Heart left ventricle (tissue), 16 donors: ENCODE measurements around the gene HHATL. TPM values are rescaled to one million over a fixed set of nuclear protein-coding genes. Genes with fewer than 3 reads are reported as not detected.
A peak's percentile ranks its signal among the peaks of the same experiment; 100 is the strongest.

ENCODE experiments used
- ATAC-seq, 4 donors: fragments of 200-7000 bp; cut with Tn5 transposase; one replicate each; pipeline ENCODE4 v1.9.1; 2020 to 2022; ENCODE audit warnings: moderate library complexity in 4 of 4, mild to moderate bottlenecking in 3 of 4, moderate number of reproducible peaks in 1 of 4
- DNase-seq, 5 donors: peaks; one replicate each; pipeline ENCODE4 v3.0.0-alpha.2; 2020
- H3K27ac ChIP-seq, 12 donors: fragments of 200-600 bp; sonication (generic) in 4 of 12; one replicate each; pipeline versions ENCODE4 v1.5.0 to v1.8.0; 2016 to 2022; ENCODE audit warnings: mild to moderate bottlenecking in 2 of 12
- H3K27me3 ChIP-seq, 9 donors: fragments of 200-600 bp; sonication (generic) in 2 of 9; one replicate each; pipeline versions ENCODE4 v1.5.1 to v1.8.0; 2016 to 2022; ENCODE audit warnings: mild to moderate bottlenecking in 3 of 9
- H3K36me3 ChIP-seq, 9 donors: fragments of 200-600 bp; sonication (generic) in 2 of 9; one replicate each; pipeline versions ENCODE4 v1.5.0 to v1.8.0; 2018 to 2022; ENCODE audit warnings: mild to moderate bottlenecking in 2 of 9
- H3K4me1 ChIP-seq, 12 donors: fragments of 200-600 bp; sonication (generic) in 4 of 12; one replicate each; pipeline versions ENCODE4 v1.5.0 to v1.8.0; 2016 to 2022; ENCODE audit warnings: mild to moderate bottlenecking in 3 of 12
- H3K4me3 ChIP-seq, 12 donors: fragments of 200-600 bp; sonication (generic) in 4 of 12; one replicate each; pipeline versions ENCODE4 v1.5.0 to v1.8.0; 2017 to 2022; ENCODE audit warnings: mild to moderate bottlenecking in 9 of 12, moderate library complexity in 4 of 12
- H3K9me3 ChIP-seq, 12 donors: fragments of 200-600 bp; sonication (generic) in 4 of 12; one replicate each; pipeline versions ENCODE4 v1.5.0 to v1.8.0; 2016 to 2022; ENCODE audit warnings: mild to moderate bottlenecking in 1 of 12
- POLR2A ChIP-seq, 2 donors: fragments of 450-650 bp; IDR thresholded peaks; one replicate each; pipeline ENCODE4 v1.6.1; 2017; ENCODE audit warnings: antibody characterized with exemption in 2 of 2, mild to moderate bottlenecking in 2 of 2, moderate library complexity in 2 of 2
- WGBS, 4 donors: extraction: QIAGEN DNeasy Blood & Tissue Kit in 2 of 4; methylation state at CpG; one replicate each; pipeline versions ENCODE4 v1.1.5 to v1.1.7; 2013 to 2018; 5-methylcytosine and 5-hydroxymethylcytosine counted together
- intact Hi-C, 10 donors: fragments of 100-400 bp; cut with DNase I; formaldehyde crosslinking; loops; one replicate each; pipeline versions ENCODE4 v1.11.1 to v1.14.2; 2022
- polyA plus RNA-seq, 2 donors: library from polyadenylated mRNA; stranded (reverse); fragments of 200-250 nt; gene quantifications; one replicate each; pipeline ENCODE4 v1.2.3, GENCODE V29; 2013
- total RNA-seq, 9 donors: library from RNA; depleted of rRNA in 2 of 9; stranded (reverse); fragments of >200 nt in 2 of 9; fragmentation: NEBNext Ultra II Directional in 3 of 9; extraction: Animal tissue kit (Norgen Biotek cat#: 25700) in 3 of 9; gene quantifications; one replicate each; pipeline versions ENCODE4 v1.1.0 to v1.2.4, GENCODE V29; 2016 to 2023
- TF ChIP-seq, protein P1 (sequence below), 12 donors: fragments of 200-600 bp; sonication (generic) in 4 of 12; IDR thresholded peaks; one replicate each; pipeline versions ENCODE4 v1.5.0 to v1.8.0; 2018 to 2022; ENCODE audit warnings: antibody characterized with exemption in 12 of 12, mild to moderate bottlenecking in 5 of 12
- donor health status: ischemic (EF 13 %, LVEDD 7.1; RV severe dilation, severe dysfunction).
- donor health status: healthy with polysubstance abuse.
- donor health status: DM: no; HTN: yes; CAD: no.
- donor health status: DM: no; HTN: no; CAD: no.
- donor health status: ischemic (EF 25% LVEDD 6.9; RV normal size, moderate dysfunction).
- donor health status: ischemic (EF 25% LVEDD 5.7; RV mildly dilated, moderate dysfunction).
- donor health status: healthy.
- donor health status: DM: yes; HTN: yes; CAD: no.
- donor health status: ischemic (EF 35%, LVEDD 5.7; RV mildly dilated, moderate dysfunction).
- donor health status: nonischemic (EF 11% LVEDD 7.7; RV severe dilation, severe dysfunction).
- donor health status: DM: yes; HTN: yes; CAD: no.
- donor health status: PGD.
- donor health status: ischemic (EF 29% LVEDD 5.4; RV normal size, mild dysfunction).
- donor health status: nonischemic (EF 23%, LVEDD 6.1; RV moderate dilation, normal function).

Gene HHATL
- total and polyA plus RNA-seq, 11 donors = 188 to 1,023 (median 538) TPM

DNA sequence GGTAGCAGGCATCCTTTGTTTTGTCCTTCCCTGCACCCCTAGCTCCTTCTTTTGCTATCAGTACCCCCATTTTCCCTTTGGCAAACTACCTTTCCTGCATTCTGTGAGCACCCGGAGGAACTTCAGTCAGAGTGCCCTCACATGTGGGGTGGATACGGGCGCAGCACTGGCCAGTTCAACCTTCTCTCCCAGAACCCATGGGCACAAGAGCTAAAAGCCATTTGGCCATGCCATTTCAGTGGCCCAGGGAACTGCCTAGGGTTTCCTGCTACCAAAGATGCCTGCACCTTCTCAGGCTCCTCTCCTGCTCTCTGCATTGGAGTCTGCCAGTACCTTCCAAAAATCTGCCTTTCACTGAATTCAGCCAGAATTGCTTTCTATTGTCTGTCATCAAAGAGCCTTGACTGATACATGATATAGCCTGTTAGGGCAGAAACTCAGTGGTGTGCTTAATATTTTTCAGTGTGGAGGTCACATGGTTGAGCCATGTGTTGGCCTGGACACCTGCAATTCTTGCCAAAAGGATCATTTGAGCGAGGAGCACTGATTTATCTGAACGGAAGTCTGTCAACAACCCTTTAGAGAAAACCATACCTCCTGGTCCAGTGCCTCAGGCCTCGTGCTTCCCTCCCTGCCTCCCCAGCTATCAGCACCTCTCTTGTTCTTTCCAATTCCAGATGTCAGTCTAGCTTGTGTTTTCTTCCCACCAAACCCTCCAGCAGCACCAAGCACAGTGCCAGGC lies 27.0 kb upstream of the HHATL start:
- peak; percentile 25 to 89 (median 63) for ATAC-seq

DNA sequence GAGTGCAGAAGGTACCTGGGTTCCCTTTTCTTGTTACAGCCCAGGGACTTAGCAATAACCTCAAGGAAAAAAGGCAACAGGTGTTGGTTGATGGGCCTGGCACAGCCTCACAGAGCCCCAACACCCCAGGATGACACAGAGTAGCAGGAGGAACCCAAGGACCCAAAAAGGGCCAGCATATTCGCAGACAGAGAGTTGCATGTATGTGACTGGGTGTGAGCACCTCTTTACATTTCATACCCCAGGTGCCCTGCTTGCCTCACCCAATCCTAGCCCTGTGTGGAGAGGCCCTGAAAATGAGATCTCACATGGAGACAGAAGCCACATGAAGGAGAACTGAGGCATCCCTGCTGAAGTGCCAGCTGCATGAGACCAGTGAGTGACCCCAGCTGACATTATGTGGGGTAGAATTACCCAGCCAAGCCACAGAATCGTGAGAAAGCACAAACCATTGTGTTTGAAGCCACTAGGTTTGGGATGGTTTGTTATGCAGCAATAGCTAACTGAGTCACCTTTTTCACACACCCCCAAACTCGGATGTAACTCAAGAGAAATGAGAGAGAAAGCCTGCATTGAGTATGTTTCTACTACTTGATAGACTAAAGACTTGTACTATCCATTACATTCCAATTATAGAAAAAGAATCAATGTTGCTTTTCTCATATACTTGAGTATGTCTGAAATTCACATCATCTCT lies 26.2 kb upstream of the HHATL start:
- Histone ChIP-seq H3K27ac (peak overlapping the region in 11 of 12 donors; percentile 13 to 89 (median 75)), H3K9me3 (peaks cover 0 to 6% (median 0%) of the 10 kb centered on the region in 12 donors), H3K27me3 (no peaks in the 10 kb centered on the region), H3K36me3 (no peaks in the 10 kb centered on the region), H3K4me1 (peaks cover 0 to 30% (median 10%) of the 10 kb centered on the region in 12 donors), H3K4me3 (no peak overlapping the region)
- no peak for ATAC-seq
- TF ChIP-seq, protein P1, sequence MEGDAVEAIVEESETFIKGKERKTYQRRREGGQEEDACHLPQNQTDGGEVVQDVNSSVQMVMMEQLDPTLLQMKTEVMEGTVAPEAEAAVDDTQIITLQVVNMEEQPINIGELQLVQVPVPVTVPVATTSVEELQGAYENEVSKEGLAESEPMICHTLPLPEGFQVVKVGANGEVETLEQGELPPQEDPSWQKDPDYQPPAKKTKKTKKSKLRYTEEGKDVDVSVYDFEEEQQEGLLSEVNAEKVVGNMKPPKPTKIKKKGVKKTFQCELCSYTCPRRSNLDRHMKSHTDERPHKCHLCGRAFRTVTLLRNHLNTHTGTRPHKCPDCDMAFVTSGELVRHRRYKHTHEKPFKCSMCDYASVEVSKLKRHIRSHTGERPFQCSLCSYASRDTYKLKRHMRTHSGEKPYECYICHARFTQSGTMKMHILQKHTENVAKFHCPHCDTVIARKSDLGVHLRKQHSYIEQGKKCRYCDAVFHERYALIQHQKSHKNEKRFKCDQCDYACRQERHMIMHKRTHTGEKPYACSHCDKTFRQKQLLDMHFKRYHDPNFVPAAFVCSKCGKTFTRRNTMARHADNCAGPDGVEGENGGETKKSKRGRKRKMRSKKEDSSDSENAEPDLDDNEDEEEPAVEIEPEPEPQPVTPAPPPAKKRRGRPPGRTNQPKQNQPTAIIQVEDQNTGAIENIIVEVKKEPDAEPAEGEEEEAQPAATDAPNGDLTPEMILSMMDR (IDR thresholded peaks at IDR 0.05) = no peak
- TF ChIP-seq POLR2A (IDR thresholded peaks at IDR 0.05) = no peak
- DNase-seq = no peak
- intact Hi-C loops = no loop called here
- 83 to 92% (median 90%) methylated on average over 3 of the region's 3 CpGs for WGBS, 4 donors

More for the DNA sequence above, 27.0 kb upstream of the HHATL start:
- Histone ChIP-seq H3K4me3 (no peak overlapping the region), H3K9me3 (peaks cover 0 to 6% (median 0%) of the 10 kb centered on the region in 12 donors), H3K4me1 (peaks cover 0 to 30% (median 10%) of the 10 kb centered on the region in 12 donors), H3K27ac (peak overlapping the region; percentile 41 to 89 (median 74)), H3K36me3 (no peaks in the 10 kb centered on the region), H3K27me3 (no peaks in the 10 kb centered on the region)
- 49 to 60% (median 56%) methylated on average over 6 of the region's 6 CpGs for WGBS, 4 donors
- DNase-seq = peak in 3 of 5 donors; percentile 37 to 68 (median 48)
- TF ChIP-seq, protein P1 (IDR thresholded peaks at IDR 0.05) = no peak
- no peak for TF ChIP-seq POLR2A (IDR thresholded peaks at IDR 0.05)
- intact Hi-C loops = no loop called here

DNA sequence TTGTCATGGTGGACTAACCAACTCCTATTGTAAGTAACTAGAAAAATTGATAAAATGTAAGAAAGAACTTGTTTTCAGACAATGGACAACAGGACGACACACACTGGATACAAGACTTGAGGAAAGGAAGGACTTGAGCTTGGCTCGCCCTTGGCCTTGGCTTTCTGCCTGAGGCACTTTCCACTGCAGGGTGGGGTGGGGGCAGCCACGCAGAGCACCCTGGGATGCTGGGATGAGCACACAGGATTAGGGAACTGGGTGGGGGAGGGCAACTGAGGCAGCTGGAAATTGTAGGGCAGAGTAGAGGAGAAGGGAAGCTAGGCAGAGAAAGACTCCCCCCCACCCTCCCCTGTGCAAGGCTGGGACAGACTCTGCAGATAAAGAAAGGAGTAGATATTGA lies 25.5 kb upstream of the HHATL start:
- peak; percentile 51 to 83 (median 66) for DNase-seq

More for the DNA sequence above, 25.5 kb upstream of the HHATL start:
- H3K4me1 ChIP-seq = peaks cover 0 to 33% (median 12%) of the 10 kb centered on the region in 12 donors
- TF ChIP-seq POLR2A (IDR thresholded peaks at IDR 0.05) = no peak
- TF ChIP-seq, protein P1 (IDR thresholded peaks at IDR 0.05) = no peak
- no peaks in the 10 kb centered on the region for H3K36me3 ChIP-seq
- H3K9me3 ChIP-seq = peaks cover 0 to 6% (median 0%) of the 10 kb centered on the region in 12 donors
- peak; percentile 48 to 85 (median 72) for ATAC-seq
- no peaks in the 10 kb centered on the region for H3K27me3 ChIP-seq
- 3 to 11% (median 7%) methylated on average over 3 of the region's 3 CpGs for WGBS, 4 donors
- peak overlapping the region in 11 of 12 donors; percentile 15 to 89 (median 63) for H3K27ac ChIP-seq
- no peak overlapping the region for H3K4me3 ChIP-seq
- intact Hi-C loops = no loop called here
